G401.6 (cell line): ENCODE measurements around the gene MLF2.
"Not testable (repeated sequence)": the region's sequence is repeated elsewhere in the genome, so short reads cannot be mapped to it uniquely, and the experiment has no call there.

Source experiments
- FAIRE-seq: peaks from 2 replicates; lab custom pipeline; 2012; peaks lifted over from hg19 to GRCh38; lab: Jason Lieb, UNC

MLF2 gene

DNA sequence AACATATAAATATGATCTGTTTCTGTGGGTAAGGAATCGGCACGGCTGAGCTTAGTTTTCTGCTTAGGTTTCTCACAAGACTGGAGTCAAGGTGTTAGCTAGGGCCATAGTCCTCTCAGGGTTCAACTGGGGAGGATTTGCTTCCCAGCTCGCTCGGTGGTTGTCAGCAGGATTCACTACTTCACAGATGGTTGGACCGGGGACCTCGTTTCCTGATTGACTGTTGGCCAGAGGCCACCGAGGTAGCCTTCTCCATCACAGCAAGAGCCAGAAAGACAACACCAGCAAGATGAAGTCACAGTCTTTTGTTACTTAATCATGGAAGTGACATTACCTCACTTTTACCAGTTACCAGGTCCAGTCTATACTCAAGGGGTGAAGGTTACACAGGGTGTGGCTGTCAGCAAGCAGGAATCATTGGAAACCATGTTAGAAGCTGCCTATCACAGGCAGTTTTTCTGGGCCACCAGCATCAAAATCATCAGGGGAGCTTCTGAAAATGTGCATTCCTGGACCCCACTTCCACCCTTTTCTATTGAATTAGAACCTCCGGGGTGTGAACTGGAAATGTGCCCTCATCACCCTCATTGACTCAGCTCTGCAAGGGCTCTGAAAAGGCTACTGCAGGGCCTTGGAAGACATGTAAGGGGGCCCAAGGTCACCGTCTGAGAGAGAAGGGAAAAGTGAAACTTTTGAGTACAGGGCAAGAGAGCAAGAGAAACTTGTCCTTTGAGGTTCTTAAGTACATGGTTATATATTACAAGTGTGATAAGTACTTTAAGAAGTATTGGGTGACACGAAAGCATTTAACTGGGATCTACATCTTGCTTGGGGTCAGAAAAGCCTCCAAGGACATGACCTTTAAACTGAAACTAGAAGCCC is 18.2 kb downstream of the MLF2 start:
- no peak for FAIRE-seq

DNA sequence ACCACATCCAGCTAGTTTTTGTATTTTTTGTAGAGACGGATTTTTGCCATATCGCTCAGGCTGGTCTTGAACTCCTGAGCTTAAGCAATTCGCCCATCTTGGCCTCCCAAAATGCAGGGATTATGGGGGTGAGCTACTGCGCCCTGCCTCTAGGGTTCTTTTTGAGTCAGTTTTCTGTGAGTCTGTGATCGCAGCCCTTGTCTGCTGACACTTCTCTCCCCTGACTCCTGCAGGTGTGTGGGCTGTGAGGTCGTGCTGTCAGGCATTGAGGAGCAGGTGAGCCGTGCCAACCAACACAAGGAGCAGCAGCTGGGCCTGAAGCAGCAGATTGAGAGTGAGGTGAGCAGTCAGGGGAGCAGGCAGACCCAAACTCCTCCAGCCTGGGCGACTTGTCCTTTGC is 22.8 kb downstream of the MLF2 start:
- no peak for FAIRE-seq

DNA sequence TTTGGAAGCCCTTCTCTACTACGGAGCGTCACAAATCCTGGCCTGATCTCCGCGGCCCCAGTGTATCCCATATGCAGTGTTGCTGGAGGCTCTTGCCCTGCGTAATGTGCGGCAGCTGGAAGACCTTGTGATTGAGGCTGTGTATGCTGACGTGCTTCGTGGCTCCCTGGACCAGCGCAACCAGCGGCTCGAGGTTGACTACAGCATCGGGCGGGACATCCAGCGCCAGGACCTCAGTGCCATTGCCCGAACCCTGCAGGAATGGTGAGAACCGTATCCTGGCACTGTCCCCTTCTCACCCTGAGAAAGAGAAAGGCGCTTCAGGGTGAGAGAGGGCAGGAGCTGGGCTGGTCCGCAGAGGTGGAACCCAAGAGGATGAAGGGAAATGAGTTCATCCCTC is 23.8 kb downstream of the MLF2 start:
- FAIRE-seq: no peak

DNA sequence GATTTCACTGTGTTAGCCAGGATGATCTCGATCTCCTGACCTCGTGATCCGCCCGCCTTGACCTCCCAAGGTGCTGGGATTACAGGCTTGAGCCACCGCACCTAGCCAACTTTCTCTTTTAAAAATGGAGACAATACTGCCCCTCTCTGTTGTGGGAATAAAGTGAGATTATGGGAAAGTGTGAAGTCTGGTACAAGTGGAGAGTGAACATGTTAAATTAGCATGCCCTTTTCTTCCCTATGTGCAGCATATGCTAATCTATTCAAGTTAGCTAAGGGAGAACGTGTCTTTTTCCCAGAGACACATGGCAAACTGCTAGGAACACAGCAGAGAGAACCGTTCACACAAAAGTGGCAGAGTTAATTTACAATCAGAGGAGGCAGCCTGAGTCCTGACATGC is 27.6 kb downstream of the MLF2 start:
- no peak for FAIRE-seq

DNA sequence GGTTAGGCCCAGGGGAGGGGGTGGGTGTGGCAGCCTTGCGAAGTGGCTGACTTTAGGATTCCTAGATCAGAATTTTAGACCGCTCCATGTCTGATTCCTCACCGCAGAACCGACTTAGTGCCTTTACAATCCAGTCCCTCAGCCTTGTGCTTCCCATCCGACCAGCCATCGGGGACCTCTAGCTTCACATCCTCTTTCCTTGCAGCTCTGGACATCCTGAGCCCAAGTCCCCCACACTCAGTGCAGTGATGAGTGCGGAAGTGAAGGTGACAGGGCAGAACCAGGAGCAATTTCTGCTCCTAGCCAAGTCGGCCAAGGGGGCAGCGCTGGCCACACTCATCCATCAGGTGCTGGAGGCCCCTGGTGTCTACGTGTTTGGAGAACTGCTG is 28.5 kb downstream of the MLF2 start:
- no peak for FAIRE-seq

DNA sequence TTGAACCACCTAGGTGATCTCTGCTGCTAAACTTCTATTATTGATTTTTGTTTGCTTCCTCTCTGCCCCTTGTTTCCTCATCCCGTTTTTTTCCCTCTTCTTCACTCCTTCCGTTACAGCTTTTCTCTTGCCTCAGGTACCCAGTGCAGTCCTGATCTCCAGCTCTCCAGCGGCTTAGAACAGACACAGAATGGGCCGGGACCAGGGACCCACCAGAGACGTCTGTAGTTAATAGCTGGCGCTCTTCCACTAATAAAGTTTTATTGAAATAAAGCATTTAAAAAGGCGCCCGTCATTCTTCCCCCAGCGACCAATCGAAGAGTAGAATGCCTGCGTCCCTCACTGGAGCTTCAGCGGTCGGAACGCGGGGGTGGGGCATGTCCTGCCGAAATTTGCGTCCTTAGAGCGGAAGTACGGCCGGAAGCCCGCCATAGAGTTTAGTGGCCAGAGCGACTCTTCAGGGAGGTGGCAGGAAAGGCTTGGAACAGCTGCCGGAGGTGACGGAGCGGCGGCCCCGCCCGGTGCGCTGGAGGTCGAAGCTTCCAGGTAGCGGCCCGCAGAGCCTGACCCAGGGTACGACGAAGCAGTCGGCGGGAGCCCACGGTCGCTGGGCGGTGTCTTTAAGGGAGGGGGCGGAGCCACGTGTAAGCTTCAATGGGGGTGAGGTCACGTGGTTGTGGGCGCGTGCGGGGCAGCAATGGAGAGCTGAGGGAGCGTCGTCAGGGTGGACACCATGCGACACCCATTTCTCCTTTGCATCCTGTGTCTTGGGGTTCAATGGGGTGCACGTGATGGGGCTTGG is 29.1 kb downstream of the MLF2 start, which contains the start of gene COPS7A:
COPS7A (plus strand) TSS at position 440 of the 802 bp plus-strand sequence. CDS start 611 bp downstream, outside the sequence.
- FAIRE-seq: peak; percentile 99

DNA sequence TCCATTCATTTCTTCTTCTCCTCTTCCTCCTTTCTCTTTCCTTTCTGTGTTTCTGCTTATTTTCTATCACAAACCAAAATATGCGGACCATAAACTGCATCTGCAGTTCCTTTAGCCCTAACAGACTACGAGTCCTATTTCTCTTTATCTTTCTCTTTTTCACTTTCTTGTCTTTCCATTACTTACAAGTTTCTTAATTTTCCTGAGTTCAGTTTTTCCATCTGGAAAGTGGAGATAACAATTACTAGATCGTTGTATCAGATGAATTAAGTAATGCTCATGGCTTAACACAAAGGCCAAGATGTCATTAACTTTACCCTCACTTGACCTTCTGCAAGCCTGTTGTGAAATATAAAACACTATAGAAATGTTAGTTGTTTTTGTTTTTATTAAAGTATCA is 30.1 kb downstream of the MLF2 start:
- FAIRE-seq: no peak

DNA sequence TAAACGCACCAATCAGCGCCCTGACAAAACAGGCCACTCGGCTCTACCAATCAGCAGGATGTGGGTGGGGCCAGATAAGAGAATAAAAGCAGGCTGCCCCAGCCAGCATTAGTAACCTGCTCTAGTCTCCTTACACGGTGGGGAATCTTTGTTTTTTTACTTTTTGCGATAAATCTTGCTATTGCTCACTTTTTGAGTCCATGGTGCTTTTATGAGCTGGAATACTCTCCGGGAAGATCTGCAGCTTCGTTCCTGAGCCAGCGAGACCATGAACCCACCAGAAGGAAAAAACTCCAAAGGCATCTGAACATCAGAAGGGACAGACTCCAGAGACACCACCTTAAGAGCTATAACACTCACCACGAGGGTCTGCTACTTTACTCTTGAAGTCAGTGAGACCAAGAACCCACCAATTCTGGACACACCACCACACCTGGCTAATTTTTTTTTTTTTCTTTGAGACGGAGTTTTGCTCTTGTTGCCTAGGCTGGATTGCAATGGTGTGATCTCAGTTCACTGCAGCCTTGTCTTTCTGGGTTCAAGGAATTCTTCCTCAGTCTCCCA is 36.0 kb downstream of the MLF2 start:
- FAIRE-seq: no peak

DNA sequence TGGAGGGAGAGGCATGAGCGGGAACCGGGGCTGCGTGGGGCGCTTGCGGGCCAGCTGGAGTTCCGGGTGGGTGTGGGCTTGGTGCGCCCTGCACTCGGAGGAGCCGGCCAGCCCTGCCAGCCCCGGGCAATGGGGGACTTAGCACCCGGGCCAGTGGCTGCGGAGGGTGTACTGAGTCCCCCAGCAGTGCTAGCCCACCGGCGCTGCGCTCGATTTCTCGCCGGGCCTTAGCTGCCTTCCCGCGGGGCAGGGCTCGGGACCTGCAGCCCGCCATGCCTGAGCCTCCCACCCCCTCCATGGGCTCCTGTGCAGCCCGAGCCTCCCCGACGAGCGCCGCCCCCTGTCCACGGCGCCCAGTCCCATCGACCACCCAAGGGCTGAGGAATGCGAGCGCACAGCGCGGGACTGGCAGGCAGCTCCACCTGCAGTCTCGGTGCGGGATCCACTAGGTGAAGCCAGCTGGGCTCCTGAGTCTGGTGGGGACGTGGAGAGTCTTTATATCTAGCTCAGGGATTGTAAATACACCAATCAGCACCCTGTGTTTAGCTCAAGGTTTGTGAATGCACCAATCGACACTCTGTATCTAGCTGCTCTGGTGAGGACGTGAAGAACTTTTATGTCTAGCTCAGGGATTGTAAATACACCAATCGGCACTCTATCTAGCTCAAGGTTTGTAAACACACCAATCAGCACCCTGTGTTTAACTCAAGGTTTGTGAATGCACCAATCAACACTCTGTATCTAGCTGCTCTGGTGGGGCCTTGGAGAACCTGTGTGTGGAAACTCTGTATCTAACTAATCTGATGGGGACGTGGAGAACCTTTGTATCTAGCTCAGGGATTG is 36.7 kb downstream of the MLF2 start:
- FAIRE-seq: not testable (repeated sequence)

DNA sequence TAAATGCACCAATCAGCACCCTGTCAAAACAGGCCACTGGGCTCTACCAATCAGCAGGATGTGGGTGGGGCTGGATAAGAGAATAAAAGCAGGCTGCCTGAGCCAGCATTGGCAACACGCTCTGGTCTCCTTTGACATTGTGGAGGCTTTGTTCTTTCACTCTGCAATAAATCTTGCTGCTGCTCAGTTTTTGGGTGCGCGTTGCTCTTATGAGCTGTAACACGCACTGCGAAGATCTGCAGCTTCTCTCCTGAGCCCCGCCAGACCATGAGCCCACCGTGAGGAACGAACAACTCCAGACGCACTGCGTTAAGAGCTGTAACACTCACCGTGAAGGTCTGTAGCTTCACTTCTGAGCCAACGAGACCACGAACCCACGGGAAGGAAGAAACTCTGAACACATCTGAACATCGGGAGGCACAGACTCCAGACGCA is 44.0 kb downstream of the MLF2 start:
- FAIRE-seq: no peak

DNA sequence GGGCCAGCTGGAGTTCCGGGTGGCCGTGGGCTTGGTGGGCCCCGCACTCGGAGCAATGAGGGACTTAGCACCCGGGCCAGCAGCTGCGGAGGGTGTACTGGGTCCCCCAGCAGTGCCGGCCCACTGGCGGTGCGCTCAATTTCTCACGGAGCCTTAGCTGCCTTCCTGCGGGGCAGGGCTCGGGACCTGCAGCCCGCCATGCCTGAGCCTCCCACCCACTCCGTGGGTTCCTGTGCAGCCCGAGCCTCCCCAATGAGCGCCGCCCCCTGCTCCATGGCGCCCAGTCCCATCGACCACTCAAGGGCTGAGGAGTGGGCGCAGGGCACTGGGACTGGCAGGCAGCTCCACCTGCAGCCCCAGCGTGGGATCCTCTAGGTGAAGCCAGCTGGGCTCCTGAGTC is 44.6 kb downstream of the MLF2 start:
- FAIRE-seq: not testable (repeated sequence)

DNA sequence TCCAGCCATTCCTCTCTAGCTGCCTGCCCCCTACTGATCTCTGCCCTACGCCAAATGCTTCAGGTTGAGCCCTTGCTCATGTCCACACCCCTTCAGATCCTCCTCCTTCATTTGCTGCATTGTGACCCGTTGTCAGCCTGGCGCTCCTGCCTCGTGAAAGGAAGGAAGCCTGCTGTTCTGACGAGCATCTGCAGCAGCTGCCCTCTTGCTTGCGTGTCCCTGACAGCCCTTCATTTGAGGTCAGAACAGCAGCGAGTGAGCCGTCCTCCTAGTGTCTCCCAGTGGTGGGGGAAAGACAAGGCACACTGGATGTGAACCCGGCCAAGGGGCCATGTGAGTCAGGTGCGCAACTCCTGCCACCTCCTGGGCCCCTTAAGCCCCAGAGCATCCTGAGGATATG is 49.3 kb downstream of the MLF2 start:
- FAIRE-seq: no peak

DNA sequence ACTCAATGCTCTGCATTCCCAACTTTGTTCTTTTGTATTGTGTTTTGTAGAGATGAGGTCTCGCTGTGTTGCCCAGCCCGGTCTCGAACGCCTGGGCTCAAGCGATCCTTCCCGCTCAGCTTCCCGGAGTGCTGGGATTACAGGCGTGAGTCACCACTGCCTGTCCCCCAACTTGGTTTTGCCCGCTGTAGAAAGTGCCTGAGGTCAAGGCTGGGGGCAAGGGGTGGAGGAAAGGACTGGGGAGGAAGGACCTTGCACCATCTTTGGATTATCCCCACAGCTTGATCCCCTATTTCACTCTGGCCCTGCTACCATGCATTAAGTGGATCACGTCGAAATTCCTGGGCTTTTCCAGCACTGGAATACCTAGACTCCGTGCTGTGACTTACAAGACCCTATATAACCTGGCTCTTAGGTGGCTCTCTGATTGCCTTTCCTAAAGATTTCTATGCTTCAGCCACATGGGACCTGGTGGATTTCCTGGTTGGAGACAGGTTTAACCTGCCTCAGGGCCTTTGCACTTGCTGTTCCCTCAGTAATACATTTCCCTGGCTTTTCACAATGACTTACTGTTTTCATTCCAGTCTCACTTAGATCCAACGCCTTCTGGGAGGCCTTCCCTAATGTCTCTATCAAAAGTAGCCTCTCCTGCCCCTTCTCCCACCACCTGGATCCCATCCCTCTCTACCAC is 51.7 kb downstream of the MLF2 start:
- no peak for FAIRE-seq

DNA sequence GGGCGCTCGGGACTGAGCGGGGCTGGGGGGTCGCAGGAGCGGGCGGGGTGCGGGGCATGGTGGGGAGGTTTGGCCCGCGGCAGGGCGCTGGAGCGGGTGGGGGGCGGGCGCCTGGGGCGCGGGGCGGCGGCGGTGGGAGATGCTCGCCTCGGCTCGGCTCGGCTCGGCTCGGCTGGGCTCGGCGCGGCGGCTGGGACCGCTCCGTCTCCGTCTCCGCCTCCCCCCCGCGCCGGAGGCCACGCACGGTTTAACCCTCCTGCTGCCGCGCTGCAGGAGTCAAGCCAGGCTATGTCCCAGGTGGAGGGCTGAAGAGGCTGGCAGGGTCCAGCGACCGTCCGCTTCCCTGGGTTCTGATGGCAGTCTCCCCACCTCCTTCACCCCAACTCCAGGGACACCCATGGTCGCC is 52.3 kb downstream of the MLF2 start, which contains the start of gene PIANP:
PIANP (minus strand) TSS at position 170 of the 406 bp plus-strand sequence. CDS start 2,754 bp downstream, outside the sequence.
- FAIRE-seq: no peak

DNA sequence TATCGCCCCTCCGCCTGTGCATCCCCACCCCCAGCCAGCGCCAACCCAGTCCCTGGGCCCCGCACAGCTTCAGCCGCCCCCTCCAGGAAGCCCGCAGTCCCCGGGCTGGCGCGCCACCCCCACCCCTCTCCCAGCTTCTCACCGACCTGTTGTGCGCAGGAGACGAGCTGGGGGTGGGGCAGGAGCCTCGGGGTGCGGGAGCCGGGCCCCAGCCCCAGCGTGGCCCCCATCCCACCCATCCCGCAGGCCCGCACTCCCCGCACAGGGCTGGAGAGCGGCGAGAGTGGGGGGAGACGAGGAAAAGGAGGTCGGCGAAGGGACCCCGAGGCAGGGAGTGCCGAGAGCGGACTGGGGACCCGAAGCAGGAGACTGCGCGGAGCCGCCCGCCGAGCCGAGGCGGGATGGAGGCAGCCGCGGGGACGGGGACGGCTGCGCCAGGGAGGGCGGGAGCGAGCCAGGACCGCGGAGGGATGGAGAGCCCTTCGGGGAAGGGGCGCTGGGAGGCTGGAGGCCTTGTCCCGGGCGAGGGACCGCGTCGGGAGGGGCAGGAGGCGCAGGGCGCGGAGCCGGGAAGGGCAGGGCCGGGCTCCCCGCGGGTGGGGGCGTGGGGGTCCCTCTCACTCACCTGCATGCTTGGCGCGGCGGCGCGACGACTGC is 52.8 kb downstream of the MLF2 start:
- no peak for FAIRE-seq

DNA sequence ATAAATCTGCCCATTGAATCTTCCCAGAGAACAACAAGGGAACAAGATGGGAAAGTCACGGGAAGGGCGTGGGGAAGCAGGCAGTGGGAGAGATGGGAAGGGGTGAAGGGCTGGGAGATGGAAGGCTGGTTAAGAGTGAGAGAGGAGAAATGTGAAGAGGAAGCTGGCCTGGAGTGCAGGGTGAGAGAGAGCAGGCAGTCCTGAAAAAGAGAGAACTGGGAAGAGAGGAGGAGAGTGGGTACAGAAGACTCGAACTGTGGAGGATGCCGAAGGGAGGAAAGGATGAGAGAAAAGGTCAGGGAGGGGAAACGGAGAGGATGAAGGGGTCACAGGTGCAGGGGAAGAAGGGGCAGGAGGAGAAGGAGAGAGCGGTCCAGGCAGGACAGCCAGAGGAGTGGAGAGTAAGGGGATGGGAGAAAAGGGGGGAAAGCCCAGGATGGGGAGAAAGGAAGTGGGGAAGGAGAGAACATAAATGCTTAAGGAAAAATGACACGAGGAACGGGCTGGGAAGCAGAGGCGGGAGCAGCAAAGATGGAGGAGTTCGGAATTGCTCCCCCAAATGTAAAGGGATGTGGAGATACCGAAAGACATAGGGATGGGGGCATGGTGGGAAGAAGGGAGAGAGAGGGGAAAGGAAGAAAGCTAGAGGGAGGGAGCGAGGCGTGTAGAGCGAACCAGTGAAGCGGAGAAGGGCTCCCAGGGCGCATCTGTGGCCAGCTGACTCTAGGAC is 53.5 kb downstream of the MLF2 start:
- no peak for FAIRE-seq

DNA sequence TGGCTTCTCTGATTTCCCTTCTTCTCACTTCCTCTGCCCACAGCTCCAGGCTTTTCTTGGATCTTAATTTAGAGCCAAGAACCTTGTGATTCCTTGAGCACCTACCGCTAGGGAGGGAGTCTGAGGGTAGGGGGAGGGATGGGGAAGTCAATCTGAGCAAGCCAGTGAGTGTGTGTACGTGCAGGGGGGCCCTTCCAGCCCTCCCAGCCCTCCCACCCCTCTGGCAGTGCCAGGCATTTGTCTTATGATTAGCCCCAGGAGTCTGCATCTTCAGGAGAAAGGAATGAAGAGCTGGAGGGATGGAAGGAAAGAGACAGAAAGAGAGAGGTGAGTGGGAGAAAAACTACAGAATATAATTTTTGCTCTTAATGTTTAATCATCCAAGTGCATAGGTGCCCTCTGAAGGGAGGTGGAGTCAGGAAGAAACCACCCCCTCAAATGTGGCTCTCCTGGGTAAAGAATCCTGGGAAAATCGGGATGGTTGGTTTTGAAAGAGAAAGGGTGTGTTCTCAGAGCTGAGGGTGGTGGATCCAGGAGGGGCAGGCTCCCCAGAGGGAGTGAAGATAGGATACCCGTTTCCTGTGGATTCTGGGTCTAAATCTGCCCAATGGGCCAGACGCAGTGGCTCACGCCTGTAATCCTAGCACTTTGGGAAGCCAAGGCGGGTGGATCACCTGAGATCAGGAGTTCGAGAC is 54.4 kb downstream of the MLF2 start:
- no peak for FAIRE-seq
